Lower leg skin (tissue), 4 donors: Measurements from ENCODE around the gene CELSR3. TPM values are rescaled to one million over a fixed set of nuclear protein-coding genes. Genes with fewer than 3 reads are reported as not detected.

Source experiments
- DNase-seq, 2 donors: peaks; one replicate each; pipeline ENCODE4 v3.0.0-alpha.2; 2019; ENCODE audit warnings: low spot score in 2 of 2
- H3K4me3 ChIP-seq: fragments of 200-600 bp; sonication (generic); 2 replicates; pipeline ENCODE4 v1.5.1; 2017; ENCODE audit warnings: mild to moderate bottlenecking, low read depth; ENCODE audit not compliant: poor library complexity, severe bottlenecking
- CTCF ChIP-seq, 3 donors: fragments of 450-650 bp; IDR thresholded peaks; one replicate each; pipeline ENCODE4 v1.5.1; 2016; ENCODE audit warnings: antibody characterized with exemption in 3 of 3, mild to moderate bottlenecking in 3 of 3, moderate library complexity in 2 of 3
- POLR2A ChIP-seq, 2 donors: fragments of 450-650 bp; IDR thresholded peaks; one replicate each; pipeline ENCODE4 v1.6.1; 2016 to 2017; ENCODE audit warnings: antibody characterized with exemption in 2 of 2, mild to moderate bottlenecking in 1 of 2, moderate library complexity in 1 of 2
- WGBS, 2 donors: methylation state at CpG; one replicate each; pipeline ENCODE4 v1.1.5; 2018; 5-methylcytosine and 5-hydroxymethylcytosine counted together
- intact Hi-C: fragments of 100-400 bp; cut with DNase I; formaldehyde crosslinking; loops from one replicate; pipeline ENCODE4 v1.15.0; 2023; ENCODE audit warnings: low total_unique reads
- total RNA-seq, 4 donors: library from RNA; depleted of rRNA; stranded (reverse); fragments of >200 nt; gene quantifications; one replicate each; pipeline ENCODE4 v1.1.0, GENCODE V29; 2016

The CELSR3 gene
- total RNA-seq, 4 donors from 2014 or later = 0.59 to 4.7 (median 1.2) TPM

GRCh38 chr3:48689384-48689783, 26.7 kb upstream of the CELSR3 start:
- whole genome bisulfite sequencing, 2 donors = 75 to 93% methylated on average over 5 of the region's 5 CpGs
- intact Hi-C loops = no loop called here
- no peak for TF ChIP-seq POLR2A (IDR thresholded peaks at IDR 0.05)
- no peak for TF ChIP-seq CTCF (IDR thresholded peaks at IDR 0.05)
- H3K4me3 ChIP-seq = no peak overlapping the region
- no peak for DNase-seq

GRCh38 chr3:48688737-48689075, 26.0 kb upstream of the CELSR3 start:
- intact Hi-C loops = no loop called here
- H3K4me3 ChIP-seq = no peak overlapping the region
- no peak for DNase-seq
- TF ChIP-seq CTCF (IDR thresholded peaks at IDR 0.05) = no peak
- TF ChIP-seq POLR2A (IDR thresholded peaks at IDR 0.05) = no peak
- WGBS, 2 donors = 94 to 97% methylated on average over 3 of the region's 3 CpGs

GRCh38 chr3:48688032-48688736, 25.5 kb upstream of the CELSR3 start:
- WGBS, 2 donors = 83 to 87% methylated on average over 18 of the region's 18 CpGs
- intact Hi-C loops = no loop called here
- DNase-seq = no peak
- TF ChIP-seq CTCF (IDR thresholded peaks at IDR 0.05) (no peak), POLR2A (IDR thresholded peaks at IDR 0.05) (no peak)
- no peak overlapping the region for H3K4me3 ChIP-seq

- WGBS, 2 donors = 52 to 66% methylated on average over 3 of the region's 3 CpGs
- TF ChIP-seq CTCF (IDR thresholded peaks at IDR 0.05) (no peak), POLR2A (IDR thresholded peaks at IDR 0.05) (no peak)
- intact Hi-C loops = no loop called here
- no peak overlapping the region for H3K4me3 ChIP-seq
- DNase-seq = no peak
These were observed 24.6 kb upstream of the CELSR3 start for GRCh38 chr3:48687220-48687678.

- H3K4me3 ChIP-seq = no peak overlapping the region
- WGBS, 2 donors = 47 to 48% methylated on average over 10 of the region's 10 CpGs
- no peak for TF ChIP-seq CTCF (IDR thresholded peaks at IDR 0.05)
- TF ChIP-seq POLR2A (IDR thresholded peaks at IDR 0.05) = no peak
- no peak for DNase-seq
- intact Hi-C loops = no loop called here
These were observed 24.0 kb upstream of the CELSR3 start for GRCh38 chr3:48686538-48687219.
